Measurements from ENCODE around the gene PPP2R2B. TPM values are rescaled to one million over a fixed set of nuclear protein-coding genes. Genes with fewer than 3 reads are reported as not detected.

Gene PPP2R2B
- total RNA-seq, 1 experiment from 2014 or later = not detected

GRCh38 chr5:146816775-146817387 lies 61.7 kb downstream of the PPP2R2B start:
- POLR2A ChIA-PET = no interaction called here
- RAD21 ChIA-PET (ENCODE audit: low non-redundant PET in 1 of 2, low total read pairs in 2 of 2, uncharacterized antibody in 2 of 2, unreplicated experiment in 2 of 2) = no interaction called here
- CTCF ChIA-PET = interaction anchor here (1.5 kb wide), 1 partner anchor 149 kb away, joined by 3 read pairs; no protein-coding TSS in a partner anchor
- H2AFZ ChIP-seq (ENCODE audit: low read depth, low read length, poor library complexity, severe bottlenecking) = no peak overlapping the region
- H3K9me2 ChIP-seq (ENCODE audit: insufficient read depth) = no peaks in the 10 kb centered on the region
- no peak overlapping the region for H3K27ac ChIP-seq (ENCODE audit: low read depth, low read length)
- no peak for TF ChIP-seq MAX (IDR thresholded peaks at IDR 0.05)
- no peak for TF ChIP-seq EZH2 (IDR thresholded peaks at IDR 0.05)
- no peak for TF ChIP-seq TCF7L2 (IDR thresholded peaks at IDR 0.05; ENCODE audit: borderline replicate concordance, extremely low read depth, insufficient read depth, insufficient read length)
- TF ChIP-seq REST (IDR thresholded peaks at IDR 0.05; ENCODE audit: low read depth) = no peak
- no peak for TF ChIP-seq CTCF (IDR thresholded peaks at IDR 0.05 in 2 of 3, conservative IDR thresholded peaks at IDR 0.05 in 1 of 3; ENCODE audit: borderline replicate concordance in 1 of 3, insufficient read depth in 1 of 3, low read depth in 2 of 3, low read length in 2 of 3)
- no peak for TF ChIP-seq ZFX (IDR thresholded peaks at IDR 0.05)
- no peak for TF ChIP-seq CBX3 (IDR thresholded peaks at IDR 0.05; ENCODE audit: low read depth)
- H3K4me2 ChIP-seq (ENCODE audit: low read length) = no peak overlapping the region
- H3K36me3 ChIP-seq (ENCODE audit: control insufficient read depth in 1 of 2, insufficient read depth in 2 of 2, low read length in 2 of 2) = no peaks in the 10 kb centered on the region
- no peaks in the 10 kb centered on the region for H3K9me3 ChIP-seq (ENCODE audit: control insufficient read depth in 1 of 2, insufficient read depth in 1 of 2, low read depth in 1 of 2, low read length in 2 of 2)
- DNase-seq (ENCODE audit: low read depth, low spot score) = no peak
- H3K9ac ChIP-seq (ENCODE audit: low read length) = no peak overlapping the region
- no peaks in the 10 kb centered on the region for H3K27me3 ChIP-seq (ENCODE audit: insufficient read depth, low read length)
- BruUV-seq (replicated peaks) = no TSS peak
- no peak for ATAC-seq
- no peaks in the 10 kb centered on the region for H3K4me1 ChIP-seq (ENCODE audit: control insufficient read depth in 1 of 2, insufficient read depth in 2 of 2, low read length in 2 of 2)
- intact Hi-C loops (cut with micrococcal nuclease) = no loop called here
- H3K79me2 ChIP-seq (ENCODE audit: insufficient read depth, low read length) = no peaks in the 10 kb centered on the region
- no peak overlapping the region for H3K4me3 ChIP-seq (replicated peaks in 1 of 2; ENCODE audit: low read depth in 1 of 2, low read length in 2 of 2)
- H4K20me1 ChIP-seq (ENCODE audit: insufficient read depth) = no peaks in the 10 kb centered on the region
